NCI-H128 (cell line): ENCODE measurements around the gene MYCL.
A peak's percentile ranks its signal among the peaks of the same experiment; 100 is the strongest.

Source experiments
- DNase-seq: peaks from one replicate; lab custom pipeline; 2025; ENCODE audit not compliant: unreplicated experiment; lab: John Stamatoyannopoulos, UW

The MYCL gene

DNA sequence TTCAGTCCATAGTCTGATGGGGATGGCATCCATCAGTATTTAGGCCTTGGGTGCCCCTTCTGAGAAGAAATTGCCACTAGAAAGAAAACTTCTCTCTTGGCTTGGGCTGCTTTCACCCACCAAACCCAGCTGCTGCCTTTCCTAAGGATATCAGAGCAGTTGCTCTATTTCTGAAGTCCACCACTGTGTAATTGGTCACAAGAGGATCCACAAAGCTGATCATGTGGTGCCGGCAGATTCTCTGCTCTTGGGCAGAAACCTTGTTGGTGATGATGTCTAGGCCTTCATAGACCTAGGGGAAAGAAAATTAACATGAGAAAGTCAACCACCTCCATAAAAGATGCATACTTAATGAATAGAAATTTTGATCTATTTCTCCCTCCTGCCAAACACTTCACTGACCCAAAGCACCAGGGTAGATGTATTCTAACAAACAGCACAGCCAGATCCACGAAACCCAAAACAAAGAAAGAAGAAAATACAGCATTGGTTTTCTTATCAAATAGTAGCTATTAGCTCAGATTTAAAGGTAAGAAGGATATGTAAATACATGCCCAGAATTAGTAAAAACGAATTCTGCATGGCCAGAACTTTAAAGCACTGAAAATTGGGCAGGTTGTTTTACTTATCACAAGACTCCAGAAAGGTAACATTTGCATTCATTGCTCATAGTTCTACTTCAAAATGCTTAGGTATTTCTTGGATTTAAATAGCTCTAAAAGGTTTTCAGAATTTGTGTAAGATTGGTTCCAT lies 44.4 kb downstream of the MYCL start:
- DNase-seq: no peak

DNA sequence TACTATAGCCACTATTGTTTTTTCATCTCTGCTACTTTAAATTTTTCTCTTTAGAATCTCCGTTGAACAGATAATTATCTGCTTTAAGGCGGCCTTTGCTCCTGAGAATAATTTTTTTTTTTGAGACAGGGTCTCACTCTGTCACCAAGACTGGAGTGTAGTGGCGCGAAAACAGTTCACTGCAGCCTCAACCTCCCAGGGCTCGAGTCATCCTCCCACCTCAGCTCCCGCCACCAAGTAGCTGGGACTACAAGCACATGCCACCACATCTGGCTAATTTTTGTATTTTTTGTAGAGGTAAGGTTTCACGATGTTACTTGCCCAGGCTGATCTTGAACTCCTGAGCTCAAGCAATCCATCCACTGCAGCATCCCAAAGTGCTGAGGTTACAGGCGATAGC lies 47.0 kb downstream of the MYCL start:
- no peak for DNase-seq

DNA sequence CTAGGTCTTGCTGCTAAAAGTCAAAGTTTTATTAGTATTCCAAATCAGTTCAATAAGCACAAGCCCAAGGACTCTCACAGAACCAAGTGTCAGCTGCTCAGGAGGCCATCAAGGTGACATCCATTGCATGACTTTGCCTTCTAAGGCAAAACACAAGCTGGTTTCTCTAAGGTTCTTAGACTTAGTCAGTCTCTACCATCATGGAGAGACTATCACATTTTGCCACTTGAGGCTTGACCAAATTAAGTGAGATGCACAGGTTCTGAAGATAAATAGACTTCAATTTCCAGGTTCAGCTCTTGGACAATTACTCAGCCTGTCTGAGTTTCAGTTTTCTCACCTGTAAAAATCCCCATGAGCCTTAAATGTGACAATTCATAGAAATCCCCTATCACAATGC lies 47.4 kb downstream of the MYCL start:
- no peak for DNase-seq

- no peak for DNase-seq
Observed at GRCh38 chr1:39852876-39853275, 48.8 kb downstream of the MYCL start.

GRCh38 chr1:39852214-39852791 lies 49.4 kb downstream of the MYCL start:
- DNase-seq: no peak

GRCh38 chr1:39850606-39851216 lies 51.0 kb downstream of the MYCL start:
- DNase-seq: no peak

DNA sequence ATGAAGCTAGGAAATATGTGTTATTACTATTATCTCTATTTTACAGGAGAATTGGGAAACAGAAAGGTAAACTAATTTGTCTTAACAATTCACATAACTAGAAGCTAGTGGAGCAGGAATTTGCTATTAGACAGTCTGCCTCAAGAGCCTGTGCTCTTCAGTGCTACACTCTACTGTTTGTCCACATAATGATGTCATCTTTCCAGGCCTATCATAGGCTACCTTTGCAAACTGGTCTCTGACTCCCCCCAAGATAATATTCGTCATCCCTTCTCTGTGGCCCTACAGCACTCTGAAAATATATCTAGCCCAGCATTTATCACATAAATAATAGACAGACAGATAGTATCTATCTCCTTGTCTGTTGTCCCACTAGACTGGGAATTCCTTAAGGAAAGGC lies 52.5 kb downstream of the MYCL start:
- no peak for DNase-seq

- DNase-seq: no peak
Observed at GRCh38 chr1:39847940-39848339, 53.8 kb downstream of the MYCL start.

DNA sequence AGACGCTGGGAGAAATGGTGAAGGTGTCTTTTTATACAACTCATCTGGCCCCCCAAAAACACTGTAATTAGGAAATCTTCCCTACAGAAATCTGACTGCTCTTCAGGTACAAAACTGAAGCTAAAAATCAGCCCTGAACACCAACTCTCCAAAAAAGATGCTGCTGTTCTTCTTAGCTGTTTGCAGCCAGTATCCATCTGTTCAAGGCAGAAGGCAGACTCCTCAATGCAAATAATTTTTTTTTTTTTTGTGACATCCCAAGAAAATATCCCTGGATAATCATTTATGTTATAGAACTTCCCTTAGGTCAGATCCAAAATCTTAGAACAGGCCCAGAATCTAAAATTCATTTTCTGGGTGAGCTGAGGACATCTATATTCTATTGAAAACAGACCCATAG lies 54.9 kb downstream of the MYCL start:
- DNase-seq: no peak

GRCh38 chr1:39845569-39846566 lies 55.8 kb downstream of the MYCL start:
- DNase-seq: peak; percentile 99
